ENCODE measurements around the gene ZRANB1.

DNA sequence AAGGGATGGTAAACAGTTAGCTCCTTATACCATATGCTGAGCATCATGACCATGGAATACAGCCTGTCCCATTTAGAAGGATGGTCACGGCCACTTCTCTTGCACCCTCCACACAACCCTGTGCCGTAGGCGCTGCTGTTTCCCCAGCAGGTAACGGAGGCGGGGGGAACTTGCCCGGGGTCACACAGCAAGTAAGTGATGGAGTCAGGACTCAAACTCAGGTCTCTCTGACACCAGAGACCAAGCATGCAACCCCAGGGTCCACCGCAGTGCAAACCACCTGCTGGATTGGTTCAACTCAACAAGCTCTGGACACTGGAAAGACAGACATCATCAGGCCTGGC lies 71.6 kb downstream of the ZRANB1 start:
- TF ChIP-seq, protein P1, sequence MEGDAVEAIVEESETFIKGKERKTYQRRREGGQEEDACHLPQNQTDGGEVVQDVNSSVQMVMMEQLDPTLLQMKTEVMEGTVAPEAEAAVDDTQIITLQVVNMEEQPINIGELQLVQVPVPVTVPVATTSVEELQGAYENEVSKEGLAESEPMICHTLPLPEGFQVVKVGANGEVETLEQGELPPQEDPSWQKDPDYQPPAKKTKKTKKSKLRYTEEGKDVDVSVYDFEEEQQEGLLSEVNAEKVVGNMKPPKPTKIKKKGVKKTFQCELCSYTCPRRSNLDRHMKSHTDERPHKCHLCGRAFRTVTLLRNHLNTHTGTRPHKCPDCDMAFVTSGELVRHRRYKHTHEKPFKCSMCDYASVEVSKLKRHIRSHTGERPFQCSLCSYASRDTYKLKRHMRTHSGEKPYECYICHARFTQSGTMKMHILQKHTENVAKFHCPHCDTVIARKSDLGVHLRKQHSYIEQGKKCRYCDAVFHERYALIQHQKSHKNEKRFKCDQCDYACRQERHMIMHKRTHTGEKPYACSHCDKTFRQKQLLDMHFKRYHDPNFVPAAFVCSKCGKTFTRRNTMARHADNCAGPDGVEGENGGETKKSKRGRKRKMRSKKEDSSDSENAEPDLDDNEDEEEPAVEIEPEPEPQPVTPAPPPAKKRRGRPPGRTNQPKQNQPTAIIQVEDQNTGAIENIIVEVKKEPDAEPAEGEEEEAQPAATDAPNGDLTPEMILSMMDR (conservative IDR thresholded peaks at IDR 0.05; ENCODE audit: low read depth, low read length), result no peak
- no peak for TF ChIP-seq CHD1 (IDR thresholded peaks at IDR 0.05; ENCODE audit: low read depth, low read length)
- TF ChIP-seq RAD21 (IDR thresholded peaks at IDR 0.05; ENCODE audit: low read length), result no peak
- no peak for TF ChIP-seq MAFK (IDR thresholded peaks at IDR 0.05; ENCODE audit: low read depth, low read length)
- no peak for TF ChIP-seq MXI1 (IDR thresholded peaks at IDR 0.05; ENCODE audit: borderline replicate concordance, low read depth, low read length)
- no peak for TF ChIP-seq RCOR1 (IDR thresholded peaks at IDR 0.05; ENCODE audit: insufficient replicate concordance, low read length)
- no peak for TF ChIP-seq POLR2A (IDR thresholded peaks at IDR 0.05; ENCODE audit: low read depth, low read length)
- TF ChIP-seq, protein P2, sequence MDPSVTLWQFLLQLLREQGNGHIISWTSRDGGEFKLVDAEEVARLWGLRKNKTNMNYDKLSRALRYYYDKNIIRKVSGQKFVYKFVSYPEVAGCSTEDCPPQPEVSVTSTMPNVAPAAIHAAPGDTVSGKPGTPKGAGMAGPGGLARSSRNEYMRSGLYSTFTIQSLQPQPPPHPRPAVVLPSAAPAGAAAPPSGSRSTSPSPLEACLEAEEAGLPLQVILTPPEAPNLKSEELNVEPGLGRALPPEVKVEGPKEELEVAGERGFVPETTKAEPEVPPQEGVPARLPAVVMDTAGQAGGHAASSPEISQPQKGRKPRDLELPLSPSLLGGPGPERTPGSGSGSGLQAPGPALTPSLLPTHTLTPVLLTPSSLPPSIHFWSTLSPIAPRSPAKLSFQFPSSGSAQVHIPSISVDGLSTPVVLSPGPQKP (IDR thresholded peaks at IDR 0.05; ENCODE audit: borderline replicate concordance, low read depth, low read length), result no peak
- TF ChIP-seq BHLHE40 (IDR thresholded peaks at IDR 0.05; ENCODE audit: low read depth, low read length), result no peak

Data from IMR-90 (cell line).